Endothelial cell of umbilical vein (primary cell): Measurements from ENCODE around the gene KCNN3. TPM values are rescaled to one million over a fixed set of nuclear protein-coding genes. Genes with fewer than 3 reads are reported as not detected.

ENCODE experiments used
- BruUV-seq: library from RNA; stranded (reverse); fragments of 400-500 nt; replicated peaks from 2 replicates; lab custom pipeline; 2021; lab: Mats Ljungman, UMichigan
- CTCF ChIA-PET: fragments of 300-600, 350-600 bp; sonication (Branson Sonifier 250); formaldehyde crosslinking; loops from one replicate; lab custom pipeline; 2021; ENCODE audit warnings: antibody characterized with exemption, inconsistent platforms; lab: Charles Lee
- POLR2A ChIA-PET: fragments of 300-600, 350-600 bp; sonication (Branson Sonifier 250); formaldehyde crosslinking; loops from one replicate; lab custom pipeline; 2021; ENCODE audit warnings: antibody characterized with exemption, inconsistent platforms; lab: Charles Lee
- DNase-seq: peaks from one replicate; pipeline ENCODE4 v3.0.0-alpha.2; 2011; ENCODE audit warnings: low read depth, low spot score
- FAIRE-seq: peaks from 2 replicates; lab custom pipeline; 2011; peaks lifted over from hg19 to GRCh38; lab: Jason Lieb, UNC
- H2AFZ ChIP-seq: 2 replicates; pipeline ENCODE4 v1.6.0; 2012; ENCODE audit warnings: low read depth, low read length, control low read depth, inconsistent platforms
- H3K27ac ChIP-seq: 2 replicates; pipeline ENCODE4 v1.5.1; 2011; ENCODE audit warnings: low read depth, mild to moderate bottlenecking, control low read depth, low read length, moderate library complexity; ENCODE audit not compliant: insufficient read depth
- H3K27me3 ChIP-seq, 2 experiments: 2 replicates each; pipeline versions ENCODE4 v1.6.0 to v1.6.1; 2011; ENCODE audit warnings: low read length in 2 of 2, mixed read lengths in 1 of 2; ENCODE audit not compliant: control insufficient read depth in 2 of 2, insufficient read depth in 2 of 2
- H3K36me3 ChIP-seq, 2 experiments: 2 replicates in 1 of 2; 3 replicates in 1 of 2; pipeline ENCODE4 v1.5.1; 2011; ENCODE audit warnings: low read length in 2 of 2, mild to moderate bottlenecking in 1 of 2, moderate library complexity in 1 of 2; ENCODE audit not compliant: control insufficient read depth in 2 of 2, insufficient read depth in 2 of 2; ENCODE audit errors: extremely low read depth in 1 of 2
- H3K4me1 ChIP-seq: 3 replicates; pipeline ENCODE4 v1.5.1; 2011; ENCODE audit warnings: mild to moderate bottlenecking, low read length; ENCODE audit not compliant: control insufficient read depth, insufficient read depth; ENCODE audit errors: extremely low read depth
- H3K4me2 ChIP-seq: 2 replicates; pipeline ENCODE4 v1.6.1; 2011; ENCODE audit warnings: low read length, control low read depth, mixed read lengths; ENCODE audit not compliant: insufficient read depth
- H3K4me3 ChIP-seq, 3 experiments: fragments of 200-600 bp in 1 of 3; sonication (generic), shearing (Covaris generic) in 1 of 3; replicated peaks in 1 of 3; 2 replicates each; pipeline ENCODE4 v1.5.1; 2011 to 2016; ENCODE audit warnings: control low read depth in 3 of 3, low read length in 3 of 3, mild to moderate bottlenecking in 2 of 3, inconsistent platforms in 1 of 3, low read depth in 1 of 3, moderate library complexity in 1 of 3; ENCODE audit not compliant: insufficient read depth in 1 of 3
- H3K79me2 ChIP-seq: 2 replicates; pipeline ENCODE4 v1.6.0; 2012; ENCODE audit warnings: low read length, inconsistent platforms; ENCODE audit not compliant: control insufficient read depth, insufficient read depth
- H3K9ac ChIP-seq: replicated peaks from 2 replicates; pipeline ENCODE3; 2011; ENCODE audit warnings: low read length, control low read depth; ENCODE audit not compliant: insufficient read depth; ENCODE audit errors: extremely low read depth
- H3K9me1 ChIP-seq: replicated peaks from 3 replicates; pipeline ENCODE4 v1.6.0; 2011; ENCODE audit warnings: mild to moderate bottlenecking, low read length; ENCODE audit not compliant: control insufficient read depth, insufficient read depth; ENCODE audit errors: extremely low read depth
- H3K9me3 ChIP-seq: replicated peaks from 2 replicates; pipeline ENCODE4 v1.5.1; 2012; ENCODE audit warnings: low read length, inconsistent platforms; ENCODE audit not compliant: control insufficient read depth, insufficient read depth
- H4K20me1 ChIP-seq: replicated peaks from 2 replicates; pipeline ENCODE3; 2011; ENCODE audit warnings: mild to moderate bottlenecking, low read length; ENCODE audit not compliant: control insufficient read depth, insufficient read depth; ENCODE audit errors: extremely low read depth
- CTCF ChIP-seq, 2 donors: IDR thresholded peaks; 1 replicate in 1 of 2; 2 replicates in 1 of 2; pipeline ENCODE4 v1.5.1; 2011; ENCODE audit warnings: low read length in 2 of 2, mild to moderate bottlenecking in 2 of 2, moderate library complexity in 2 of 2, control low read depth in 1 of 2, inconsistent platforms in 1 of 2, low read depth in 1 of 2; ENCODE audit not compliant: insufficient read depth in 1 of 2; ENCODE audit errors: extremely low read depth in 1 of 2
- EZH2 ChIP-seq: IDR thresholded peaks from 2 replicates; pipeline ENCODE4 v1.6.1; 2012; ENCODE audit warnings: borderline replicate concordance, low read depth, mild to moderate bottlenecking, moderate library complexity, low read length, inconsistent platforms; ENCODE audit not compliant: severe bottlenecking
- FOS ChIP-seq: IDR thresholded peaks from 2 replicates; pipeline ENCODE4 v1.6.1; 2011; ENCODE audit warnings: mild to moderate bottlenecking, low read length, moderate library complexity, borderline replicate concordance; ENCODE audit not compliant: insufficient read depth
- GATA2 ChIP-seq: IDR thresholded peaks from 2 replicates; pipeline ENCODE4 v1.7.0; 2011; ENCODE audit warnings: low read depth, mild to moderate bottlenecking, moderate library complexity, mixed read lengths, low read length; ENCODE audit not compliant: insufficient read length, insufficient read depth
- JUN ChIP-seq: IDR thresholded peaks from 2 replicates; pipeline ENCODE4 v1.6.1; 2011; ENCODE audit warnings: borderline replicate concordance, low read depth; ENCODE audit not compliant: insufficient read length, insufficient read depth
- MAX ChIP-seq: IDR thresholded peaks from 2 replicates; pipeline ENCODE4 v1.6.1; 2011; ENCODE audit not compliant: insufficient read depth, insufficient read length
- MYC ChIP-seq: IDR thresholded peaks from one replicate; pipeline ENCODE4 v1.6.1; 2011; ENCODE audit warnings: mild to moderate bottlenecking, low read depth, low read length
- POLR2A ChIP-seq: IDR thresholded peaks from 2 replicates; pipeline ENCODE4 v1.6.1; 2012; ENCODE audit warnings: low read depth, mild to moderate bottlenecking, control low read depth, low read length
- POLR2AphosphoS5 ChIP-seq: IDR thresholded peaks from 2 replicates; pipeline ENCODE4 v1.6.1; 2012; ENCODE audit warnings: low read depth, mild to moderate bottlenecking, control low read depth, low read length, moderate library complexity; ENCODE audit not compliant: insufficient read depth
- dilution Hi-C: fragments of 300-500 bp; cut with MboI; formaldehyde crosslinking; loops from one replicate; pipeline ENCODE4 v1.15.0; 2019; ENCODE audit warnings: low sequenced_read_pairs; ENCODE audit not compliant: extremely low pct_ligation_motif_present
- intact Hi-C: fragments of 100-400 bp; cut with micrococcal nuclease; formaldehyde crosslinking; loops from one replicate; pipeline ENCODE4 v1.10.0; 2022
- polyA plus RNA-seq, 4 experiments: library from polyadenylated mRNA; depleted of rRNA in 3 of 4; stranded (reverse) in 3 of 4; unstranded in 1 of 4; fragments of >200 nt; gene quantifications; 2 replicates each; pipeline versions ENCODE4 v1.2.1 to v1.2.3, GENCODE V29; 2011 to 2012; ENCODE audit warnings: missing spikeins in 1 of 4
- total RNA-seq: library from RNA; stranded (reverse); gene quantifications from 2 replicates; pipeline ENCODE4 v1.2.3, GENCODE V29; 2021

The KCNN3 gene
- total and polyA plus RNA-seq, 2 donors (not counting 3 experiments of a cell fraction or from before 2014, with no cell fraction given): 0.91 to 1.1 TPM

GRCh38 chr1:154808909-154809262 is 61.2 kb downstream of the KCNN3 start:
- H3K27me3 ChIP-seq: peaks cover 0 to 13% of the 10 kb centered on the region in 2 experiments
- no peaks in the 10 kb centered on the region for H3K9me3 ChIP-seq
- peaks cover 9% of the 10 kb centered on the region for H3K4me1 ChIP-seq
- no TSS peak for BruUV-seq
- no peaks in the 10 kb centered on the region for H4K20me1 ChIP-seq
- no peak overlapping the region for H3K4me2 ChIP-seq
- H3K36me3 ChIP-seq: no peaks in the 10 kb centered on the region
- no peak overlapping the region for H2AFZ ChIP-seq
- FAIRE-seq (no peak), DNase-seq (no peak)
- H3K27ac ChIP-seq: no peak overlapping the region
- dilution Hi-C loops: no loop called here
- H3K79me2 ChIP-seq: no peaks in the 10 kb centered on the region
- no peak for TF ChIP-seq FOS
- TF ChIP-seq POLR2A: no peak
- no peak for TF ChIP-seq MAX
- no peak for TF ChIP-seq JUN
- TF ChIP-seq MYC: no peak
- TF ChIP-seq GATA2: no peak
- no peak for TF ChIP-seq POLR2AphosphoS5
- no peak for TF ChIP-seq EZH2
- no peak for TF ChIP-seq CTCF (IDR thresholded peaks at IDR 0.05; ENCODE audit: extremely low read depth in 1 of 2, insufficient read depth in 1 of 2, low read depth in 1 of 2, low read length in 2 of 2)
- POLR2A ChIA-PET: no interaction called here
- no peaks in the 10 kb centered on the region for H3K9me1 ChIP-seq
- no peak overlapping the region for H3K4me3 ChIP-seq
- H3K9ac ChIP-seq: no peak overlapping the region
- CTCF ChIA-PET: interaction anchor here (0.8 to 0.9 kb wide), 2 partner anchors 27 to 49 kb away, joined by 3 read pairs; no protein-coding TSS in a partner anchor
- intact Hi-C loops: no loop called here
